22Rv1 (cell line): ENCODE results near the gene RAB34.

ENCODE experiments used
- CTCF ChIP-seq: fragments of 450-650 bp; IDR thresholded peaks from 2 replicates; pipeline ENCODE4 v1.5.1; 2017; ENCODE audit warnings: mild to moderate bottlenecking
- ZFX ChIP-seq: fragments of 450-650 bp; IDR thresholded peaks from 2 replicates; pipeline ENCODE4 v1.6.1; 2017; ENCODE audit warnings: antibody characterized with exemption, borderline replicate concordance

- TF ChIP-seq CTCF (no peak), ZFX (no peak)
Observed at GRCh38 chr17:28749516-28750177, 32.0 kb upstream of the RAB34 start.
